ENCODE data around the gene SNCG. TPM values are rescaled to one million over a fixed set of nuclear protein-coding genes. Genes with fewer than 3 reads are reported as not detected.
A peak's percentile ranks its signal among the peaks of the same experiment; 100 is the strongest.

SNCG gene
- total RNA-seq, 1 experiment from 2014 or later, result 5.5 TPM

DNA sequence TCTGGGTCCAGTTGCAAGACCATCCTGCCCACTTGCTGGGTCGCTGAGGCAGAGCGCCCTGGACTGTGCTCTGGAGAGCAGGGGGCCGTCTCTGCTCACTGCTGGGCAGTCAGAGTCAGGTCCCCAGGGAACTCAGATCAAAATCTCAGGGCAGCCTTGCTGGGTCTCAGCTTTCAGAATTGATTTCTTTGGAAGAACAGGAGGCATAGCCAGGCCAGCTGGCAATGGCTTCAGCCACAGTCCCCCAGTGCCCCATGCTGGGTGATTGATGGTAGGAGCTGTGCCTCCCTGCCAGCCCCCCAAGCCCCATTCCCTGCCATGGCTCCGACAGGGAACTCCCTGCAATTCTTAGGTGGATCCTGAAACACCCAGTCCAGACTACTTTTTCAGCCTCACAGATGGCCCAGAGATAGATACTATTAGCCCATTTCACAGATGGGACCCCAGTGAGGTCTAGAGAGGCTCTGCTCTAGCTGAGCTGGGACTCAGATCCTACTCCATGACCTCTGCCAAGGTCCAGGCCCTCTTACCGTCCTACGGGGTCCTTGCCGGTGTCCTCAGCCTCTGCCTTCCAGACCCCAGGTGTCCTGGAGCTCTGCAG, 1.5 kb upstream of the SNCG start:
- H2AK5ac ChIP-seq (ENCODE audit: insufficient read length, low read length), result no peak overlapping the region
- no peak overlapping the region for H4K5ac ChIP-seq (ENCODE audit: insufficient read length, low read depth, low read length)
- H2BK5ac ChIP-seq (ENCODE audit: insufficient read length, low read length), result no peak overlapping the region
- TF ChIP-seq CTCF (conservative IDR thresholded peaks at IDR 0.05), result no peak
- H3K23ac ChIP-seq (ENCODE audit: insufficient read length, low read depth, low read length), result no peak overlapping the region
- Mint-ChIP-seq H3K9me3 (peaks cover 15 to 20% of the 10 kb centered on the region in 2 experiments), H3K4me1 (peaks cover 48 to 55% of the 10 kb centered on the region in 2 experiments), H3K27ac (no peak overlapping the region; a peak in 1 of 7 replicates), H3K27me3 (ENCODE audit: low read depth) (peaks cover 2% of the 10 kb centered on the region), H3K4me3 (no peak overlapping the region), H3K36me3 (ENCODE audit: insufficient read depth in 1 of 3, low read depth in 3 of 3) (peaks cover 11 to 20% (median 15%) of the 10 kb centered on the region in 3 experiments)
- H3K9ac ChIP-seq (ENCODE audit: extremely low read depth, insufficient read length, low read length), result no peak overlapping the region
- H3K56ac ChIP-seq (ENCODE audit: insufficient read length, low read depth, low read length), result no peak overlapping the region
- H3K27me3 ChIP-seq (ENCODE audit: insufficient read depth, low read length), result no peaks in the 10 kb centered on the region
- H4K91ac ChIP-seq (ENCODE audit: insufficient read length, low read depth, low read length), result no peak overlapping the region
- peak; percentile 28 for DNase-seq
- no peak overlapping the region for H2BK15ac ChIP-seq (ENCODE audit: low read depth, low read length)
- H3K4me1 ChIP-seq (ENCODE audit: insufficient read depth, low read length), result peaks cover 11% of the 10 kb centered on the region; the same call in 1 of the 2 replicates
- H3K14ac ChIP-seq (ENCODE audit: insufficient read depth, low read length), result no peak overlapping the region
- no peak overlapping the region for H3T11ph ChIP-seq (ENCODE audit: low read length)
- no peaks in the 10 kb centered on the region for H3K79me2 ChIP-seq (ENCODE audit: insufficient read depth, low read length)
- H4K8ac ChIP-seq (replicated peaks; ENCODE audit: insufficient read length, low read depth, low read length), result no peak overlapping the region
- no CpG with 5 or more reads among the region's 7 CpGs for WGBS (ENCODE audit: extremely low coverage, insufficient read length, low lambda C conversion rate)
- H3K18ac ChIP-seq (ENCODE audit: insufficient read length, low read depth, low read length), result no peak overlapping the region
- H4K20me1 ChIP-seq (ENCODE audit: control insufficient read depth, insufficient read depth, insufficient read length), result no peaks in the 10 kb centered on the region
- H3K27ac ChIP-seq (ENCODE audit: insufficient read length, low read depth, low read length), result no peak overlapping the region
- H2BK12ac ChIP-seq (ENCODE audit: insufficient read length, low read depth, low read length), result no peak overlapping the region
- H2AFZ ChIP-seq (ENCODE audit: low read length), result no peak overlapping the region
- peaks cover 6% of the 10 kb centered on the region for H3K9me3 ChIP-seq (ENCODE audit: control insufficient read depth, low read depth, low read length)
- no peak overlapping the region for H2BK120ac ChIP-seq (ENCODE audit: low read depth, low read length, poor library complexity, severe bottlenecking)
- no peaks in the 10 kb centered on the region for H3K79me1 ChIP-seq (ENCODE audit: insufficient read depth, low read depth, low read length, poor library complexity, severe bottlenecking)
- no peak overlapping the region for H2BK20ac ChIP-seq (ENCODE audit: low read depth, low read length, poor library complexity, severe bottlenecking)
- no peaks in the 10 kb centered on the region for H3K23me2 ChIP-seq (ENCODE audit: insufficient read length, low read depth, low read length, poor library complexity, severe bottlenecking)
- H3K4me2 ChIP-seq (ENCODE audit: insufficient read depth, insufficient read length, low read length), result no peak overlapping the region
- H3K4ac ChIP-seq (ENCODE audit: low read depth, low read length), result no peak overlapping the region
